ENCODE data around the gene CADM3. TPM values are rescaled to one million over a fixed set of nuclear protein-coding genes. Genes with fewer than 3 reads are reported as not detected.
A peak's percentile ranks its signal among the peaks of the same experiment; 100 is the strongest.

The CADM3 gene
- total and polyA plus RNA-seq, 9 of the 15 experiments (the other 6 are each of a cell fraction or from before 2014, with no cell fraction given), result 0.04 TPM; not detected in 8

DNA sequence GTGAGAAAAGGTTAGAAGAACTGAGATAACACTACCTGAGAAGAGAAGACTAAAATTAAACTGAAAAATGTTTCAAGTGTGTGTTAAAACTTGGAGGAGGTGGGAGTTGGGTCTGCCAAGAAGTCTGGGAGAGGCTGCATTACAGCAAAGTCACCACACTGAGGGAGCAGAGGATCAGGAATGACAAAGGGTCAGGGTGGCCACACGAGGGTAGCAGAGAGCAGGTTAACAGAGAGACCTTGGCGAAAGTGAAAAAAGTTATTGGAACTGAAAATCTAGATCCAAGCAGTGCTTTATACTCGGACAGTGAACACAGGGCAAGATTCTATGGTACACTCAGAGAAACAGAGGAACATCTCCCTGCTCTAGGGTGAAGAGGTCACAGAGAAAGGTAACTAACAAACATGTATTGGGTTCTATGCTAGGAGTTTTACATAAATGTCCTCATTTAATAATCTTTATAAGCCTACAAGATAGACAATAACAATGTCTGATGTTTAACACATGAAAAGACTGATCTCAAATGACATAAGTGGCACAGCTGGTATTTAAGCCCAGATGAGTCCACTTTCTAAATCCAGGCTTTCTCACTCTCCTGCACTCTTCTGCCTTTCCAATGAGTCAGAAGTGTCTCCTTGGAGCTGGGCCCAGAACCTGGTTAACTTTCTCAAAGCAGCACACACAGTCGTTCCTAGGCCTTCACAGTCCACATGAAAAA lies 10.3 kb upstream of the CADM3 start (continued):
- TF ChIP-seq, protein P1, sequence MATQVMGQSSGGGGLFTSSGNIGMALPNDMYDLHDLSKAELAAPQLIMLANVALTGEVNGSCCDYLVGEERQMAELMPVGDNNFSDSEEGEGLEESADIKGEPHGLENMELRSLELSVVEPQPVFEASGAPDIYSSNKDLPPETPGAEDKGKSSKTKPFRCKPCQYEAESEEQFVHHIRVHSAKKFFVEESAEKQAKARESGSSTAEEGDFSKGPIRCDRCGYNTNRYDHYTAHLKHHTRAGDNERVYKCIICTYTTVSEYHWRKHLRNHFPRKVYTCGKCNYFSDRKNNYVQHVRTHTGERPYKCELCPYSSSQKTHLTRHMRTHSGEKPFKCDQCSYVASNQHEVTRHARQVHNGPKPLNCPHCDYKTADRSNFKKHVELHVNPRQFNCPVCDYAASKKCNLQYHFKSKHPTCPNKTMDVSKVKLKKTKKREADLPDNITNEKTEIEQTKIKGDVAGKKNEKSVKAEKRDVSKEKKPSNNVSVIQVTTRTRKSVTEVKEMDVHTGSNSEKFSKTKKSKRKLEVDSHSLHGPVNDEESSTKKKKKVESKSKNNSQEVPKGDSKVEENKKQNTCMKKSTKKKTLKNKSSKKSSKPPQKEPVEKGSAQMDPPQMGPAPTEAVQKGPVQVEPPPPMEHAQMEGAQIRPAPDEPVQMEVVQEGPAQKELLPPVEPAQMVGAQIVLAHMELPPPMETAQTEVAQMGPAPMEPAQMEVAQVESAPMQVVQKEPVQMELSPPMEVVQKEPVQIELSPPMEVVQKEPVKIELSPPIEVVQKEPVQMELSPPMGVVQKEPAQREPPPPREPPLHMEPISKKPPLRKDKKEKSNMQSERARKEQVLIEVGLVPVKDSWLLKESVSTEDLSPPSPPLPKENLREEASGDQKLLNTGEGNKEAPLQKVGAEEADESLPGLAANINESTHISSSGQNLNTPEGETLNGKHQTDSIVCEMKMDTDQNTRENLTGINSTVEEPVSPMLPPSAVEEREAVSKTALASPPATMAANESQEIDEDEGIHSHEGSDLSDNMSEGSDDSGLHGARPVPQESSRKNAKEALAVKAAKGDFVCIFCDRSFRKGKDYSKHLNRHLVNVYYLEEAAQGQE (IDR thresholded peaks at IDR 0.05; ENCODE audit: borderline replicate concordance), result peak; percentile 93
- TF ChIP-seq, protein P1 (CRISPR knock-in tag; IDR thresholded peaks at IDR 0.05; ENCODE audit: low read depth), result no peak
- TF ChIP-seq, protein P2, sequence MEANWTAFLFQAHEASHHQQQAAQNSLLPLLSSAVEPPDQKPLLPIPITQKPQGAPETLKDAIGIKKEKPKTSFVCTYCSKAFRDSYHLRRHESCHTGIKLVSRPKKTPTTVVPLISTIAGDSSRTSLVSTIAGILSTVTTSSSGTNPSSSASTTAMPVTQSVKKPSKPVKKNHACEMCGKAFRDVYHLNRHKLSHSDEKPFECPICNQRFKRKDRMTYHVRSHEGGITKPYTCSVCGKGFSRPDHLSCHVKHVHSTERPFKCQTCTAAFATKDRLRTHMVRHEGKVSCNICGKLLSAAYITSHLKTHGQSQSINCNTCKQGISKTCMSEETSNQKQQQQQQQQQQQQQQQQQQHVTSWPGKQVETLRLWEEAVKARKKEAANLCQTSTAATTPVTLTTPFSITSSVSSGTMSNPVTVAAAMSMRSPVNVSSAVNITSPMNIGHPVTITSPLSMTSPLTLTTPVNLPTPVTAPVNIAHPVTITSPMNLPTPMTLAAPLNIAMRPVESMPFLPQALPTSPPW (CRISPR knock-in tag; IDR thresholded peaks at IDR 0.05), result no peak
- no peak for TF ChIP-seq KAT2B (IDR thresholded peaks at IDR 0.05; ENCODE audit: low read depth, low read length)
- TF ChIP-seq TAF15 (IDR thresholded peaks at IDR 0.05; ENCODE audit: low read depth, low read length), result no peak
- peak; percentile 47; the same call in 1 of the 2 replicates for TF ChIP-seq KLF16 (IDR thresholded peaks at IDR 0.05)
- TF ChIP-seq, protein P3, sequence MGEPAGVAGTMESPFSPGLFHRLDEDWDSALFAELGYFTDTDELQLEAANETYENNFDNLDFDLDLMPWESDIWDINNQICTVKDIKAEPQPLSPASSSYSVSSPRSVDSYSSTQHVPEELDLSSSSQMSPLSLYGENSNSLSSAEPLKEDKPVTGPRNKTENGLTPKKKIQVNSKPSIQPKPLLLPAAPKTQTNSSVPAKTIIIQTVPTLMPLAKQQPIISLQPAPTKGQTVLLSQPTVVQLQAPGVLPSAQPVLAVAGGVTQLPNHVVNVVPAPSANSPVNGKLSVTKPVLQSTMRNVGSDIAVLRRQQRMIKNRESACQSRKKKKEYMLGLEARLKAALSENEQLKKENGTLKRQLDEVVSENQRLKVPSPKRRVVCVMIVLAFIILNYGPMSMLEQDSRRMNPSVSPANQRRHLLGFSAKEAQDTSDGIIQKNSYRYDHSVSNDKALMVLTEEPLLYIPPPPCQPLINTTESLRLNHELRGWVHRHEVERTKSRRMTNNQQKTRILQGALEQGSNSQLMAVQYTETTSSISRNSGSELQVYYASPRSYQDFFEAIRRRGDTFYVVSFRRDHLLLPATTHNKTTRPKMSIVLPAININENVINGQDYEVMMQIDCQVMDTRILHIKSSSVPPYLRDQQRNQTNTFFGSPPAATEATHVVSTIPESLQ (CRISPR knock-in tag; IDR thresholded peaks at IDR 0.05), result no peak
- TF ChIP-seq NFXL1 (CRISPR knock-in tag; IDR thresholded peaks at IDR 0.05), result no peak
- no peak for TF ChIP-seq IFI16 (CRISPR knock-in tag; IDR thresholded peaks at IDR 0.05)
- TF ChIP-seq ERF (CRISPR knock-in tag; IDR thresholded peaks at IDR 0.05), result no peak
- no peak for TF ChIP-seq ZFP91 (CRISPR knock-in tag; IDR thresholded peaks at IDR 0.05)
- no peak for TF ChIP-seq HNRNPUL1 (IDR thresholded peaks at IDR 0.05; ENCODE audit: low read length)
- no peak for TF ChIP-seq TCF7L2 (IDR thresholded peaks at IDR 0.05; ENCODE audit: low read depth, low read length)
- no peak for TF ChIP-seq SLC30A9 (CRISPR knock-in tag; IDR thresholded peaks at IDR 0.05)
- no peak for TF ChIP-seq NR2C2 (CRISPR knock-in tag; IDR thresholded peaks at IDR 0.05)
- TF ChIP-seq NR2C2 (tag; IDR thresholded peaks at IDR 0.05), result no peak
